Bone marrow (tissue), 2 donors: Measurements from ENCODE around the gene AUH.
"Not testable (repeated sequence)": the region's sequence is repeated elsewhere in the genome, so short reads cannot be mapped to it uniquely, and the experiment has no call there.

ENCODE experiments used
- DNase-seq, 2 donors: peaks; one replicate each; lab custom pipeline; 2025; lab: John Stamatoyannopoulos, UW

Gene AUH

DNA sequence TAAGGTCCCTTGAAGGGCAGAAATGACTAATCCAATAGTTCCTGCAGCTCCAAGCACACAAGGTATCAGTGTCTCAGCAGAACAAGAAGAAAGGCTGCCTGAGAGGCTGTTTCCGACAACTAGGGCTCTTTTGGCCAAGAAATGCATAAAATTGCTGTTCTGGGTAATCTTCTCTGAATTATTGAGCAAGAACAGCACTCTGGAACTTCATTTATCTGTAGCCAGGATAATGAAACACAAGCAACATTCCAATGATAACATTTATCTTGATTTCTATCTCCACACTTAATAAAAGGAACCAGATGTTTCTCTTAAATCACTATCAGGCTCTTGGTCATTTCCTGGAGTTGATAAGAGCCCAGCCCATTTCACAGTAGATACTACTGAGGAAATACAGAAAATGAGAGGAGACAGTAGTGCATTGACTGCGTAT lies 17.0 kb upstream of the AUH start:
- no peak for DNase-seq

DNA sequence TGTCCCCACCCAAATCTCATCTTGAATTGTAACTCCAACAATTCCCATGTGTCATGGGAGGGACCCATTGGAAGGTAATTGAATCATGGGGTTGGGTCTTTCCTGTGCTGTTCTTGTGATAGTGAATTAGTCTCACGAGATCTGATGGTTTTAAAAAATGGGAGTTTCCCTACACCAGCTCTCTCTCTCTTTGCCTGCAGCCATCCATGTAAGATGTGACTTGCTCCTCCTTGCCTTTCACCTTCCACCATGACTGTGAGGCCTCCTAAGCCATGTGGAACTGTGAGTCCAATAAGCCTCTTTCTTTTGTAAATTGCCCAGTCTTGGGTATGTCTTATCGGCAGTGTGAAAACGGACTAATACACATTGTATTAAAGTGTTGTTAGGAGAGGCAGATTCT lies 16.3 kb upstream of the AUH start:
- DNase-seq: not testable (repeated sequence)

DNA sequence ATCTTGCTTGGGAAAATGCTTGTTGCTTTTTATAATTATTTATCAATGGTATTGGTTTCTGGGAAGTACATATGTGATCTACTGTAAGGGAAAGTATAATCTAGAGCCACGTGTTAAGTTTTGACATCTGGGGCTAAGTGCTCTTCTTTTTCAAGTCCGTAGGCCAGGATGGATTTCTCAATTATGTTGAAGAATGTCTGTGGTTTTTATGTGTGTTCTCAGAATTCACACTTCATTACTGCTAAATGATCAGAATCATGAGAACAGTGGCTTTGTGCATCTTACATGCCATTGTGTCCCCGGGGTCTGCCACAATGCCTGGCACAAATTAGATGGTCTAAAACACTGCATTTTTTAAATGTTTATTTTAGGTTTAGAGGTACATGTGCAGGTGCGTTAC lies 14.5 kb upstream of the AUH start:
- no peak for DNase-seq

DNA sequence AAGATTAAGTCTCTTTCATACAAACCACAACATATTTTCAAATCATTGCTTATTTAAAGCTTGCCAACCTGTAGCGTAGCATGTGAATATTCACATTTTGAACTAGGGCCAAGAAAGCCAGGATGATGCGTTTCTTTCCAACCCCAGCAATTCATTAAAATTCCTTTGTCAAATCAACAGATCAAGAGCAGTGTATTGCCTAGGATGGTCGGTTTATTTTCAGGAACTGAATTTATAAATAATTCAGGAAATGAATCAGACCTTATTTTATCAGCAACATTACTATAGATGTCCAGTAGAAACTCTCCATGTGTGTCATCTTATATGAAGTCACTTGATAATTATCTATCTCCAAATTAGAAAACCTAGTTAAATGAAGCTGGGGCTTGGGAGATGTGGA lies 13.2 kb upstream of the AUH start:
- no peak for DNase-seq

DNA sequence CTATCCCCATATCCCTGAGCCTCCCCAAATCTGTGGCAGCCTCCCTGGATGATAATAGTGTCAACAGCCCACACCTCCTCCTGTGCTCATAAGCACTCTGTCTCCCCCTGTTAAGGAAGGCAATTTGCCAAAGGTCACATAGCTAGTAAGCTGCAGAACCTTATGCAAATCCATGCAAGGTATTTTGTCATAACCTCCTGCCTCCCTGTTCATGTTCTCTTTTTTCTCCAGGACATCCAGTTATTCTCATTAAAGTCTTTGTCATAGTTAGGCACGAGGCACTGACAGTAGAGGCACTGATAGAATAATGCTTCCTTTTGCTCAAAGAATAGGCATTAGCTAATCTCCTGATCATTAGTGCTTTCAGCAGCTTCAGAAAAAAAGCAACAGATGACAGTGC lies 10.2 kb upstream of the AUH start:
- DNase-seq: no peak

DNA sequence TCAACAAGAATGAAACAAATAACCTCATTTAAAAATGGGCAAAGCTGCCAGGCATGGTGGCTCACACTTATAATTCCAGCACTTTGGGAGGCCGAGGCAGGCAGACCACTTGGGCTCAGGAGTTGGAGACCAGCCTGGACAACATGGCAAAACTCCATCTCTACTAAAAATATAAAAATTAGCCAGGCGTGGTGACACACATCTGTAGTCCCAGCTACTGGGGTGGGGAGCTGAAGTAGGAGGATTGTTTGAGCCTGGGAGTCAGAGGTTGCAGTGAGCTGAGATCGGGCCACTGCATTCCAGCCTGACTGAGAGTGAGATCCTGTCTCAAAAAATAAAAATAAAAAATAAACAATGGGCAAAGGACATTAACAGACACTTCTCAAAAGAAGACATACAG lies 8.3 kb upstream of the AUH start:
- not testable (repeated sequence) for DNase-seq

DNA sequence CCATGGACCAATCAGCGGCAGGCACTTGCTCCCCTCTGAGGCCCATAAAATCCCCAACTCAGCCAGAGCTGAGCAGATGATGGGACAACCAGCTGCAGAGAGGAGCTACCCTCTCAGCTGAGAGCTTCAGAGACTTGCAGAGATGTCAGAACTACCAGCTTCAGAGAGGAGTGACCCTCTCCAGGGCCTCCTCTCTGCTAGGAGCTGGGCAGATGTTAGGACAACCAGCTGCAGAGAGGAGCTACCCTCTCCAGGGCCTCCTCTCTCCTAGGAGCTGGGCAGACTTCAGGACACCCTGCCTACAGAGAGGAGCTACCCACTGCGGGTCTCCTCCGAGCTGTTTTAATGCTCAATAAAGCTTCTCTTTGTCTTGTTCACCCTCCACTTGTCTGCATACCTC lies 3.0 kb upstream of the AUH start:
- no peak for DNase-seq

DNA sequence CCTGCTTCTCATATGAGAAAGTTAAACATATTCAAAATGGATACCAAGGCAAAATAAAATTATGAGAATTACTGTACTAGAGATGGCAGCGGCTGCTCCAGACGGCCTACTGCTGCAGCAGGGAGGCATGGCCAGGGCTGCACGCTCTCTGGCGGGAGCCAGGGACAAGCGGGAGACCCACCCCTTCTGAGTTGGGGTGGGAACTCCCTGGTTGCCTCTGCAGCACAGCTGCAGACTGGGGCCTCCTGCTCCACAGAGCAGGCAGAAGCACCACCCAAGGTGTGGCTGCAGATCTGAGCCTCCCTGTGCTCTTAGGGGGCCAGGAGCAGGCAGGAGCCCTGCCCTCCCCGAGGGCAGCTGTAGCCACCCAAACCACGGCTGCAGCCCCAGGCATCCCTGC lies 2.3 kb upstream of the AUH start:
- DNase-seq: no peak

DNA sequence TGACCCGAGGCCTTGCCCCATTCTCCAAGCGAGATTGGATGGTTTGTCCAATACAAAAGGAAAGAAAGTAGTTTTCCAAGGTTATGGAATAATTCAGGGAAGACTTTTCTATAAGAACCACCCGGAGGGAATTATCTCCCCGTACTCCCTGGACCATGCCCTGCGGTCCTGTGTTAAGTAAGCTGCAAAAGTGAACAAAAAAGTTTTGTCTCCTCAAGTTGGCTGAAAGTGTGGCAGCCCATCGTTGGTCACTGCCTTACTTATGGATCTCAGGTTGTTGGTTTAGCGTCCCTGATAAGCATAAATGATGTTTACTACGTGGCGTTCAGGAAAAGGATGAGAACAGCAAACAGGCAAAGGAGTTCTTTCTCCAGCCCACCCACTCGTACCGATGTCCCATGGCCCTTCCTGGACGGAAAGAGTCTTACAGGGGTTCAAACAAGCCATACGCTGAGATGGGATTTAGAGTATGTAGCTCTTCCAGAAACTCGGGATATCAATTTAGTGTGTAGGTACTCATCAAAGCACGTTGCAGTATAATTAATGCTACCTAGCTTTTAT lies 413 bp upstream of the AUH start:
- no peak for DNase-seq

DNA sequence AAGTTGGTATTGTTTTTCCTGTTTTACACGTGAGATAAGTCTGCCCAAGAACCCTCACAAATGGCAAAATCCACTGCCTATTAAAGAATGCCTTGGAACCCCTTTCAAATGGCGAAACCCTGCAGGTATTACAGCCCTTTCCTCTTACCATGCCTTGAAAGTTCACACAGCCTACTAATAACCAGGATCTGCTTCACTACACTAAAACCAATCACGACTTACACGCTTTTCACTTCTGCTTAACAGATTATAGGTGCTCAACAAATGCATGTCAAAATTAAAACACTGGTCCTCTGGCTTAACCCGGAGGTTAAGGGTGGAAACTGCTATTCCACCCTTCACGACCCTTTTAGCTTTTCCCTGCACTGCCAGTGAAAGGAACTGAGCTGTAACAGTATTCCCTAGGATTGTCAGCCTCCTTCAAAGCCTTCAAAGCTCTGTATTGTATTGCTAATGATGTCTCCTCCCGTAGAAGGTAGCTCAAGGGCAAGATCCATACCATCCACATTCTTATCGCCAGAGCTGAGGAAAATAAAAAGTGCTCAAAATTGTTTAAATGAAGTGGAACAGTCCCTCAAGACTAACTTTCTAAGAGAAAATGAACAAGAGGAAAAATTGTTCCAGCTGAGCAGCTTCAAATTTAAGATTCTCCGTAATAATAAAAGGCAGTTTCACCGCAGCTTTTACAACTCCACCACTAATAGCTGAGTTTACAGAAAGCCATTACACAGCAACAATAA lies 997 bp downstream of the AUH start:
- DNase-seq: no peak

DNA sequence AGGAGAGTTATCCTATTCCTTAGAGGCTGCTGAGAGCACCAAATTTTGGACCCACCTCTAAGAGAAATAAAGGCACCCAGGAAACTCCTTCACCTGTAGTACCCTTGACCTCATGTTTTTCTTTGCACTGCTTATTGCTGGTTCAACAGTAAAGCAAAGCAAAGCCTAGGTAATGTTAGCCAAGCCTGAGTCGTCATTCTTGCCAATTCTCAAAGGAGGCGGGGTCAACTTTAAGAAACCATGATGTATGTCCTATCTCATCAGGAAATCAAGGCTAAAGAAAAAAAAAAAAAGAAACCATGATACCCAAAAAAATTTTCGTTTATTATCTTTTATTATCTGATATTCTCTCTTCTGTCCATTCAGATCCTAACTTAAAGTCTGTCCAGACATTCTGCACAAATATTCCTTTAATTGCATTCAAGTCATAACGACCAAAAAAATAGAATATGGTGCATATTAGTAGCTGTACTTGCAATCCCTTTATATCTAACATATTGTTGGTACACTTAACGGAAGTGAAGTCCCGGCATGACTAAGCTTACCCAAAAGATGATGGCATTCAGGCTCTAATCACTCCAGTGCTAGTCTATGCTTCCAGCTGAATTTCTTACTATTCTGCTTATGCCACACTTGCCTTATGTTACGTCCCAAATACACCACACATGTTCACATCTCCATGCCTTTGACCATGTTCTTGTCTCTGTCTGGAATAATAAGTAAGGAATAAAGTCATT lies 1.8 kb downstream of the AUH start:
- DNase-seq: no peak

DNA sequence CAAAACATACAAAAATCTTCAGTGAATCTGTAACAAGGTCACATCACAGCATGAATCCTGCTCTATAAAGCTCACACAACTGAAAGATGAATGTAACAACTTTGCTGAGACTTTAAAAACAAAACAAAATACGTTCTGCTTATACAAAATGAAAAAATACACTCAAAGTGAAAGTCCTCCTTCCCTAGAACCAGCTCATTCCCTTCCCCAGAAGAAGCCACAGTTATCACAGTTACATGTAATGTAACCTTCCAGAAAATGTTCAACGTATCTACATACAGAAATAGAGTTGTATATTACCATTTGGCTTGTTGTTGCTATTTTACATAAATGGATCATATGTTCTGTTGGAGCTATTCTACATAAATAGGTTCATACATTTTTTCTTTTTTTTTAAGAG lies 2.6 kb downstream of the AUH start:
- DNase-seq: no peak

DNA sequence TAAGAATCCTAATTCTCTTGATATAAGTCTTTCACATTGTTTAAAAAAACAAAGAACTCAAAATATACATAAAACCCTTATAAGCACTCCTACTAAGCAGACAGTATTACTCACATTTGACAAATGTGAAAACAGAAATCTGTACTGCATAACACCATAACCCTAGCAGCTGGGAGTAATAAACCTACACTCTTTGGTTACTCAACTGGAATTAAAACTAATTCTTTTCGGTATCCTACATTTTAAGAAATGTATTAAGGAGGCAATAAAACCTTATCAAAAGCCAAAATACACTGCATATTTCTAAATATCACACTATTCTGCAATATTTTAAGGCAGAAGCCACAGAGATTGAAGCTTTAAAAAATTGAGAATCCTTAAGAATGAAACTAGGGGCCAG lies 6.8 kb downstream of the AUH start:
- no peak for DNase-seq

DNA sequence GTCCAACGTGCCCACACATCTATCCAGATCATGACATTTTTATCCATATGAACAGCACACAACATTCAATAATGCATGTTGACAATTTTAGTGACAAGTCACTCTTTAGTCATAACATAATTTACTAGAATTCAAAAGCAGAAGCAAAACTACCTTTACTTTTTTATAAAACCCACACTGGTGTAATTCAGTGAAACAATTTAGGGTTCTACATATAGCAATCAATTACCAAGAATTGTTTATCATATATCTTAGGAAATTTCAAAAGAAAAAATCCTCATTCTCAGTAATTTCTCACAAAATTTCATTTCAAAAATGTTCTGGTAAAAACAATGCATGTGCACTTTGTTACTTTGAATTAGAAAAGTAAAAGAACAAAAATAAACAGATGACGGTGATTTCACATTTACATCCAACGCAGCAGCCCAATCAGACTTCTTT lies 12.6 kb downstream of the AUH start:
- DNase-seq: no peak

DNA sequence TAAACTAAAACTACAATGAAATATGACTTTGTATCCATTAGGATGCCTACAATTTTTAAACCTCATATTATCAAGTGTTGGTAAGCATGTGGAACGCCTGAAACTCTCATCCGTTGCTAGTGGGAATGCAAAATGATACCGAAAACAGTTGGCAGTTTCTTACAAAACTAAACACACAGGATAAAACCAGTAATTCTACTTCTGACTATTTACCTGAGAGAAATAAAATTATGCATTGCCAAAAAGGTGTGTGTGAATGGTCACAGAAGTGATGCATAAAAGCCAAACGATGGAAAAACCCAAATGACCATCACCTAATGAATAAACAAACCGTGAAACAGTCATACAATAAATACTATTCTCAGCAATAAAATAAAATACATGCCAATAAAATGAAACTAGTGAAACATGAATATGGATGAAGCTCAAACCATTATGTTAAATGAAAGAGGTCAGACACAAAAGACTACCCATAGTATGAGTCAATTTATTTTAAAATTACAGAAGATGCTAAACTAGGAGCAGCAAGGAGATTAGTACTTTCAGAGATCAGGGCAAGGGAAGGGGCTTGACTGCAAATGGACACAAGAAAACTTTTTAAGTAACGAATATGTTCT lies 13.4 kb downstream of the AUH start:
- no peak for DNase-seq

DNA sequence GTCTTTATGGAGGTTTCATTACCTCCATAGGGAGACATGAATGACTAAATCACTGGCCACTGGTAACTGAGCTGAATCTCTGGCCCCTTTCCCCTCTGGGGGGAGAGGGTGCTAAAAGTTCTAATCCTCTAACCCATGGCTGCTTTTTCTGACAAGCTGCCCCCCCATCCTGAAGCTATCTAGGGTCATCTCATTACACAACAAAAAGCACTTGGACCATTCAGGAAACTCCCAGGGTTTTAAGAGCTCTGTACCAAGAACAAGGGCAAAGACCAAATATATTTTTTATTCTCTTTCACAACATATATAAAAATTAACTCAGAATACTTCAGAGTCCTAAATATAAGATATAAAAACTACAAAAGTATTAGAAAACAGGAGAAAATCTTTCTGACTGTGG lies 14.3 kb downstream of the AUH start:
- DNase-seq: no peak

DNA sequence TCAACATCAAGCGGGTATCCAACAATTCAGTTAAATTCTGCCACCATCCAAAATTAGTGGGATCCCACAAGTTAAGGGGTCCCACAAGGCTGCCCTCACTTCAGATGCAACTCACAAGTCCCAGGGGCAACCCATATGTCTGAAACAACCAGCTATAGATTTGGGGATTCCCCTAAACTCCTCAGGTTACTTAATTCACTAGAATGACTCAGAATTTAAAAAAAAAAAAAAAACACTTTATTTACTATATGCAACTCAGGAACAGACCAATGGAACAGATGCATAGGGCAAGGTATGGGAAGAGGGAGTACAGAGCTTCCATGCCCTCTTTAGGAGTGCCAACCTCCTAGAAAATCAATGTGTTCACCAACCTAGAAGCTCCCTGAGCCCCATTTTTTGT lies 15.1 kb downstream of the AUH start:
- no peak for DNase-seq

DNA sequence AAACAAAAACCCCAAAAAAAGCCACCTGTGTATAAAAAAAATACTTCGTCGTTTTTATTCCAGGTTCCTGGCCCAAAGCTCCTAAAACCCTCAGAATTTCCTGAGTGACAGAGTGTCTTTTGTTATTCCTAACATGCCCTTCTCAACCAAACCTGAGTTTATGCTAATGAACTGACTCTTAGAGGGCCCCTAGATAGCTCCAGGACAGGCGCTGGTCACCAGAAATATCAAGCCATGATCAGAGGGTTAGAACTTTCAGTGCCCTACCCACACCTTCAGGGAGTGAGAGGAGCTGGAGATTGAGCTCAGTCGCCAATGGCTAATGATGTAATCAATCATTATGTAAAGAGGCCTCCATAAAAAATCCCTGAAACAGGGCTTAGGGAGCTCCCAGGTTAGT lies 15.7 kb downstream of the AUH start:
- no peak for DNase-seq

DNA sequence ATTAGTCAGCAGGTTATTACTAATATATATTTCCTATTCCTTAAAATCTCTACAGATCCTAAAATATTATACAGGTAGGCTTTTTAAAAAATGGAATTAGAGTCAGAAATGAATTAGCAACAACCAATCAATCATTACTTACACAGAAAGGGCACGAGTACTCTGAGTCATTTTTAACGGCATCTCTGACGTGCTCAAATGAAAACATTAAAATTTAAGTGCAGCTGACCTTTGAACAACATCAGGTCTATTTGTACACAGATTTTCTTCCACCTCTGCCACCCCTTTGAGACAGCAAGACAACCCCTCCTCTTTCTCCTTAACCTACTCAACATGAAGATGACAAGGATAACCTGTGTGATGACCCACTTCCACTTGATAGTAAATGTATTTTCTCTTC lies 19.1 kb downstream of the AUH start:
- no peak for DNase-seq

DNA sequence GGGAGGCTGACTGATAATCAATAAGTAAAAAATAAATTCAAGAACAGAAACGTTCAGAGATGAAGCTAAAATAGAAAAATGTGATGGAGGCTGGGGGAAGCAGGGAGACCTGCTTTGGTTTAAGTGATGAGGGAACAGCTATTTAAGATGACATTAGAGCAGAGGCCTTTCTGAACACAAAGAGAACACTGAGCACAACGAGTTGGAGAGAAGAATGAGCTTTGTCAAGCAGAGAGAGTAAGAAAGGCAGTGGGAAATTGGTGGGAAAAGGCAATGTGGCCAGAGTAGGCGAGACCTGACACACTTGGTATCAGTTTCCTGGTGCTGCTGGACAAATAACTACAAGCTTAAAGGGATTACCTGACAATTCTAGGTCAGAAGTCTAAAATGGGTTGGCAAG lies 20.0 kb downstream of the AUH start:
- no peak for DNase-seq

DNA sequence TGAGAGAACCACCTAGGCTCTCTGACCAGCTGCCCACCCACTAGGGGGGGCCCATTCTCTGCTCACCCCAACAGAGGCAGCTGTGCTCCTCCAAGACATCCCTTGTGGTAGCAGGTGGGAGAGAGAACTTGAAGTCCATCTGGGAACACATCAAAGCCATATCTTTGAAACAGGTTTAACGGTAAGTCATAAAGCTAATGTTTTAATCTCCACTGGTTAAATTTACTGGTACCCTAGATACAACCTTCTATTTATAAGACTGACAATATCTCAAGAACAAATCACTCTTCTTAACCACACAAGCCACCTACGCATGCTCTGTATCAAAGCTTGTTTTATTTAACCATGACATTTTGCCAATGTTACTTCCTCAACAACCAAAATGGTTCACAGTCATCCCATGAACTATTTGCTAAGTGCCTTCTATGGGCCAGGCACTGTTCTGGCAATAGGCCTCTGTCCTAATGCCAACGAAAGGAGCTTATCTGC lies 20.4 kb downstream of the AUH start:
- DNase-seq: no peak

DNA sequence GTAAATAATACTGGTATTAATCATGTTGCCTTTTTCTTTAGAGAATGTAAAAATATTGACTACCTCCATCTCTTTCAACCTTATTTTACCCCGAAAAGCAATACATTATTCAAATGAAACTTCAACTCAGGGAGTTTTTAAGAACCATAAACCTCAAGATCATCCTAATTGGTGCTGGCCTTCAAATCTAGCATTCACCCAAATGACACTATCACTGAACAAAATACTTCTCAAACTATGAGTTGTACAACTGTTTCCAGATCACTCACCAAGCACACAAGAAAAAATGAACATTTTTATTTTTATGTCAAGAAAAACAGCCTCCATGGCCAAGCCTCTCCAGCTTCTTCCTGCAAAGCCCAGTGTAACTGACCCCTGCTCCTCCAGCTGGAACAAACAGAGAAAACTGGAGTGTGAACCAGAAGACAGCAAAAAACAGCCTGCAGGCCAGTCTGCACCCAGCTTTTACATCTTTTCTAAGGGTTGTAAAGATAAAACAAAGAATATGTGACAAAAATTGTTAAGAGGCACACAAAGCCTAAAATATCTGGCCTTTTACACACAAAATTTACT lies 21.2 kb downstream of the AUH start:
- DNase-seq: no peak

DNA sequence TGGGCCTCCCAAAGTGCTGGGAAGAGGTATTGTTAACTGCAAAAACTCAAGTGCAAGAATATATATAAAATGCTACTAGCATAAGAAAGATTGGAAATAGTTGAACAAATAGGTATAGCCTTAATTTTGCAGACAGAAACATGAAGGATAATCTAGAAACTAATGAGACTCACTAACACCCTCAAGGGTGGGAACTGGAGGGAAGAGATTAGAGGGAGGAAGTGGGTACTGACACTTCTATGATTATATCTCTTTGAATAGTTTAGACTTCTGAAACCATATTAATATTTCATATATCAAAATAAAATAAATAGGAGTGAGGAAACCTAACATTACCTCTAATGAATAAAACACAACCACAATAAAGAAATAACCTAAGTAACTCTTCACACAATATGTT lies 23.0 kb downstream of the AUH start:
- DNase-seq: no peak
